SK-N-SH treated with all-trans-retinoic acid at 6 μM for 48 hours (cell line): ENCODE measurements around the gene SPRYD7.

Experiments used
- ATAC-seq: fragments of 200-7000 bp; cut with Tn5 transposase; 3 replicates; pipeline ENCODE4 v1.9.1; 2020; ENCODE audit warnings: mild to moderate bottlenecking, moderate library complexity
- ARNTL ChIP-seq: fragments of 450-650 bp; formaldehyde crosslinking; IDR thresholded peaks from 2 replicates; pipeline ENCODE4 v1.5.0; 2020; ENCODE audit warnings: low read depth, mild to moderate bottlenecking, moderate library complexity, borderline replicate concordance
- BACH2 ChIP-seq: fragments of 250-450 bp; sonication (Bioruptor Pico); IDR thresholded peaks from 2 replicates; pipeline ENCODE4 v1.9.0; 2021; ENCODE audit warnings: mild to moderate bottlenecking, borderline replicate concordance
- CSDC2 ChIP-seq: fragments of 250-450 bp; sonication (Bioruptor Pico); IDR thresholded peaks from 2 replicates; pipeline ENCODE4 v1.5.0; 2020; ENCODE audit warnings: mild to moderate bottlenecking, moderate library complexity
- CSRNP3 ChIP-seq: fragments of 250-450 bp; sonication (Bioruptor Pico); IDR thresholded peaks from 2 replicates; pipeline ENCODE4 v1.5.1; 2021; ENCODE audit warnings: mild to moderate bottlenecking, moderate library complexity
- ESRRG ChIP-seq: fragments of 250-450 bp; sonication (Bioruptor Pico); IDR thresholded peaks from 2 replicates; pipeline ENCODE4 v1.6.1; 2021; ENCODE audit warnings: mild to moderate bottlenecking
- GLIS3 ChIP-seq: fragments of 250-450 bp; sonication (Bioruptor Pico); IDR thresholded peaks from 2 replicates; pipeline ENCODE4 v1.5.0; 2020; ENCODE audit warnings: mild to moderate bottlenecking, moderate library complexity
- ISL1 ChIP-seq: fragments of 250-450 bp; sonication (Bioruptor Pico); IDR thresholded peaks from 2 replicates; pipeline ENCODE4 v2.1.2; 2022; ENCODE audit warnings: mild to moderate bottlenecking, moderate library complexity
- OSR1 ChIP-seq: fragments of 250-450 bp; sonication (Bioruptor Pico); IDR thresholded peaks from 2 replicates; pipeline ENCODE4 v1.8.0; 2022; ENCODE audit warnings: moderate library complexity, mild to moderate bottlenecking, inconsistent platforms
- PATZ1 ChIP-seq: fragments of 250-450 bp; sonication (Bioruptor Pico); IDR thresholded peaks from 2 replicates; pipeline ENCODE4 v1.8.0; 2020; ENCODE audit warnings: mild to moderate bottlenecking, moderate library complexity, borderline replicate concordance
- POU6F1 ChIP-seq: fragments of 250-450 bp; sonication (Bioruptor Pico); IDR thresholded peaks from 2 replicates; pipeline ENCODE4 v1.8.0; 2021; ENCODE audit warnings: low read depth, mild to moderate bottlenecking, moderate library complexity, borderline replicate concordance
- PPARA ChIP-seq: fragments of 250-450 bp; sonication (Bioruptor Pico); IDR thresholded peaks from 2 replicates; pipeline ENCODE4 v1.5.0; 2020; ENCODE audit warnings: mild to moderate bottlenecking, borderline replicate concordance
- RARB ChIP-seq: fragments of 250-450 bp; sonication (Bioruptor Pico); IDR thresholded peaks from 2 replicates; pipeline ENCODE4 v1.8.0; 2021; ENCODE audit warnings: mild to moderate bottlenecking, moderate library complexity
- TCF4 ChIP-seq: fragments of 250-450 bp; sonication (Bioruptor Pico); IDR thresholded peaks from 2 replicates; pipeline ENCODE4 v1.8.0; 2021; ENCODE audit warnings: mild to moderate bottlenecking, moderate library complexity, borderline replicate concordance
- TOX ChIP-seq: fragments of 250-450 bp; sonication (Bioruptor Pico); IDR thresholded peaks from 2 replicates; pipeline ENCODE4 v1.8.0; 2021; ENCODE audit warnings: mild to moderate bottlenecking, moderate library complexity, borderline replicate concordance
- TSHZ2 ChIP-seq: fragments of 250-450 bp; sonication (Bioruptor Pico); IDR thresholded peaks from 2 replicates; pipeline ENCODE4 v1.5.0; 2020; ENCODE audit warnings: mild to moderate bottlenecking, moderate library complexity
- ZC3H10 ChIP-seq: fragments of 250-450 bp; sonication (Bioruptor Pico); IDR thresholded peaks from 2 replicates; pipeline ENCODE4 v1.5.1; 2021; ENCODE audit warnings: mild to moderate bottlenecking, moderate library complexity
- ZNF565 ChIP-seq: fragments of 450-650 bp; formaldehyde crosslinking; conservative IDR thresholded peaks from 2 replicates; pipeline ENCODE4 v1.5.0; 2020; ENCODE audit warnings: low read depth, mild to moderate bottlenecking, moderate library complexity
- ZNF70 ChIP-seq: fragments of 450-650 bp; formaldehyde crosslinking; IDR thresholded peaks from 2 replicates; pipeline ENCODE4 v1.5.0; 2020; ENCODE audit warnings: mild to moderate bottlenecking, moderate library complexity
- ZNF8 ChIP-seq: fragments of 450-650 bp; formaldehyde crosslinking; IDR thresholded peaks from 2 replicates; pipeline ENCODE4 v1.5.0; 2020; ENCODE audit warnings: mild to moderate bottlenecking, moderate library complexity

SPRYD7 gene

GRCh38 chr13:49914947-49915346, 21.2 kb downstream of the SPRYD7 start (continued):
- TF ChIP-seq PATZ1 = no peak

- TF ChIP-seq ZNF70 = no peak
- no peak for TF ChIP-seq ARNTL (CRISPR knock-in tag)
- TF ChIP-seq OSR1 = no peak
- no peak for TF ChIP-seq GLIS3 (CRISPR knock-in tag)
- no peak for TF ChIP-seq PATZ1
- TF ChIP-seq TCF4 (CRISPR knock-in tag) = no peak
- no peak for TF ChIP-seq ESRRG
- TF ChIP-seq ISL1 (CRISPR knock-in tag) = no peak
- TF ChIP-seq RARB (CRISPR knock-in tag) = no peak
- no peak for TF ChIP-seq TOX (CRISPR knock-in tag)
- no peak for TF ChIP-seq POU6F1
- TF ChIP-seq ZNF565 (CRISPR knock-in tag) = no peak
- no peak for TF ChIP-seq ZNF8 (CRISPR knock-in tag)
- TF ChIP-seq CSRNP3 (CRISPR knock-in tag) = no peak
- no peak for TF ChIP-seq ZC3H10 (CRISPR knock-in tag)
- TF ChIP-seq PPARA (CRISPR knock-in tag) = no peak
- no peak for ATAC-seq
Observed at GRCh38 chr13:49908637-49909036, 27.5 kb downstream of the SPRYD7 start.

- ATAC-seq = no peak
Observed at GRCh38 chr13:49904729-49905456, 31.2 kb downstream of the SPRYD7 start.

GRCh38 chr13:49898792-49899191, 37.3 kb downstream of the SPRYD7 start:
- ATAC-seq = no peak
- no peak for TF ChIP-seq TCF4 (CRISPR knock-in tag)
- TF ChIP-seq TOX (CRISPR knock-in tag) = no peak
- no peak for TF ChIP-seq PPARA (CRISPR knock-in tag)

More at GRCh38 chr13:49904729-49905456, 31.2 kb downstream of the SPRYD7 start:
- TF ChIP-seq CSDC2 (CRISPR knock-in tag) (no peak), ZNF70 (no peak), ISL1 (CRISPR knock-in tag) (no peak)
- TF ChIP-seq, all 23 proteins: peak for 0

- no peak for ATAC-seq
- TF ChIP-seq RARB (CRISPR knock-in tag) (no peak), BACH2 (CRISPR knock-in tag) (no peak), ZNF8 (CRISPR knock-in tag) (no peak), ARNTL (CRISPR knock-in tag) (no peak), ISL1 (CRISPR knock-in tag) (no peak), PPARA (CRISPR knock-in tag) (no peak), CSDC2 (CRISPR knock-in tag) (no peak), OSR1 (no peak), TSHZ2 (CRISPR knock-in tag) (no peak), ZNF70 (no peak), POU6F1 (no peak)
Observed at GRCh38 chr13:49897713-49898112, 38.4 kb downstream of the SPRYD7 start.
